Measurements from ENCODE around the gene NEUROD2.

- no peak for TF ChIP-seq ATF2 (tag by site-specific recombination; IDR thresholded peaks at IDR 0.05; ENCODE audit: low read depth)
- TF ChIP-seq KLF10 (tag by site-specific recombination; IDR thresholded peaks at IDR 0.05), result no peak
- TF ChIP-seq ZNF274 (IDR thresholded peaks at IDR 0.05; ENCODE audit: low read length), result no peak
- no peak for TF ChIP-seq ZNF274 (tag by site-specific recombination; IDR thresholded peaks at IDR 0.05; ENCODE audit: borderline replicate concordance)
- no peak for TF ChIP-seq ZNF423 (tag by site-specific recombination; IDR thresholded peaks at IDR 0.05)
- no peak for TF ChIP-seq ZNF785 (tag by site-specific recombination; IDR thresholded peaks at IDR 0.05)
- TF ChIP-seq, protein P1, sequence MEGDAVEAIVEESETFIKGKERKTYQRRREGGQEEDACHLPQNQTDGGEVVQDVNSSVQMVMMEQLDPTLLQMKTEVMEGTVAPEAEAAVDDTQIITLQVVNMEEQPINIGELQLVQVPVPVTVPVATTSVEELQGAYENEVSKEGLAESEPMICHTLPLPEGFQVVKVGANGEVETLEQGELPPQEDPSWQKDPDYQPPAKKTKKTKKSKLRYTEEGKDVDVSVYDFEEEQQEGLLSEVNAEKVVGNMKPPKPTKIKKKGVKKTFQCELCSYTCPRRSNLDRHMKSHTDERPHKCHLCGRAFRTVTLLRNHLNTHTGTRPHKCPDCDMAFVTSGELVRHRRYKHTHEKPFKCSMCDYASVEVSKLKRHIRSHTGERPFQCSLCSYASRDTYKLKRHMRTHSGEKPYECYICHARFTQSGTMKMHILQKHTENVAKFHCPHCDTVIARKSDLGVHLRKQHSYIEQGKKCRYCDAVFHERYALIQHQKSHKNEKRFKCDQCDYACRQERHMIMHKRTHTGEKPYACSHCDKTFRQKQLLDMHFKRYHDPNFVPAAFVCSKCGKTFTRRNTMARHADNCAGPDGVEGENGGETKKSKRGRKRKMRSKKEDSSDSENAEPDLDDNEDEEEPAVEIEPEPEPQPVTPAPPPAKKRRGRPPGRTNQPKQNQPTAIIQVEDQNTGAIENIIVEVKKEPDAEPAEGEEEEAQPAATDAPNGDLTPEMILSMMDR (tag by site-specific recombination; IDR thresholded peaks at IDR 0.05), result no peak
- TF ChIP-seq PATZ1 (tag by site-specific recombination; IDR thresholded peaks at IDR 0.05), result no peak
- no peak for TF ChIP-seq ZNF140 (tag by site-specific recombination; IDR thresholded peaks at IDR 0.05)
- no peak for TF ChIP-seq ZNF324 (tag by site-specific recombination; IDR thresholded peaks at IDR 0.05)
- TF ChIP-seq ZNF629 (tag by site-specific recombination; IDR thresholded peaks at IDR 0.05), result no peak
- no peak for TF ChIP-seq TSHZ1 (tag by site-specific recombination; IDR thresholded peaks at IDR 0.05; ENCODE audit: borderline replicate concordance)
- TF ChIP-seq, protein P2, sequence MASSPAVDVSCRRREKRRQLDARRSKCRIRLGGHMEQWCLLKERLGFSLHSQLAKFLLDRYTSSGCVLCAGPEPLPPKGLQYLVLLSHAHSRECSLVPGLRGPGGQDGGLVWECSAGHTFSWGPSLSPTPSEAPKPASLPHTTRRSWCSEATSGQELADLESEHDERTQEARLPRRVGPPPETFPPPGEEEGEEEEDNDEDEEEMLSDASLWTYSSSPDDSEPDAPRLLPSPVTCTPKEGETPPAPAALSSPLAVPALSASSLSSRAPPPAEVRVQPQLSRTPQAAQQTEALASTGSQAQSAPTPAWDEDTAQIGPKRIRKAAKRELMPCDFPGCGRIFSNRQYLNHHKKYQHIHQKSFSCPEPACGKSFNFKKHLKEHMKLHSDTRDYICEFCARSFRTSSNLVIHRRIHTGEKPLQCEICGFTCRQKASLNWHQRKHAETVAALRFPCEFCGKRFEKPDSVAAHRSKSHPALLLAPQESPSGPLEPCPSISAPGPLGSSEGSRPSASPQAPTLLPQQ (tag by site-specific recombination; IDR thresholded peaks at IDR 0.05), result no peak
- TF ChIP-seq ZBTB1 (tag by site-specific recombination; IDR thresholded peaks at IDR 0.05), result no peak
Observed at GRCh38 chr17:39618956-39619785, 11.5 kb upstream of the NEUROD2 start.

Measured in HEK293 (cell line).